ENCODE results near the gene TAS1R1. TPM values are rescaled to one million over a fixed set of nuclear protein-coding genes. Genes with fewer than 3 reads are reported as not detected.

Gene TAS1R1
- total RNA-seq, 2 experiments from 2014 or later = not detected

GRCh38 chr1:6510493-6510892 is 44.6 kb upstream of the TAS1R1 start:
- no peaks in the 10 kb centered on the region for H3K36me3 Mint-ChIP-seq (ENCODE audit: low read depth)
- intact Hi-C loops (cut with micrococcal nuclease) = no loop called here
- TF ChIP-seq CTCF (IDR thresholded peaks at IDR 0.05) = no peak
- ChIA-PET POLR2A (no interaction called here), CTCF (no interaction called here)
- no peaks in the 10 kb centered on the region for H3K9me3 Mint-ChIP-seq
- H3K27me3 Mint-ChIP-seq = no peaks in the 10 kb centered on the region
- DNase-seq (no peak), ATAC-seq (no peak)
- H3K4me1 Mint-ChIP-seq (ENCODE audit: low read depth) = no peaks in the 10 kb centered on the region
- H3K4me3 Mint-ChIP-seq = no peak overlapping the region
- no peak overlapping the region for H3K27ac Mint-ChIP-seq

- Mint-ChIP-seq H3K27me3 (no peaks in the 10 kb centered on the region), H3K4me3 (no peak overlapping the region), H3K36me3 (ENCODE audit: low read depth) (no peaks in the 10 kb centered on the region), H3K9me3 (no peaks in the 10 kb centered on the region), H3K27ac (no peak overlapping the region), H3K4me1 (ENCODE audit: low read depth) (no peaks in the 10 kb centered on the region)
- no peak for ATAC-seq
- intact Hi-C loops (cut with micrococcal nuclease) = no loop called here
- no peak for DNase-seq
- ChIA-PET CTCF (no interaction called here), POLR2A (no interaction called here)
- TF ChIP-seq CTCF (IDR thresholded peaks at IDR 0.05) = no peak
Measured at GRCh38 chr1:6511056-6511455, 44.1 kb upstream of the TAS1R1 start.

- no peak for DNase-seq
- no peaks in the 10 kb centered on the region for H3K9me3 Mint-ChIP-seq
- CTCF ChIA-PET = no interaction called here
Measured at GRCh38 chr1:6511561-6512244, 43.4 kb upstream of the TAS1R1 start.

GRCh38 chr1:6512245-6512907 is 42.7 kb upstream of the TAS1R1 start:
- no peaks in the 10 kb centered on the region for H3K9me3 Mint-ChIP-seq
- TF ChIP-seq CTCF (IDR thresholded peaks at IDR 0.05) = no peak
- DNase-seq (no peak), ATAC-seq (no peak)
- POLR2A ChIA-PET = interaction anchor here (1.4 to 1.7 kb wide), 2 partner anchors 9 to 10 kb away, joined by 3 to 6 read pairs; no protein-coding TSS in a partner anchor
- no peak overlapping the region for H3K4me3 Mint-ChIP-seq
- no peaks in the 10 kb centered on the region for H3K36me3 Mint-ChIP-seq (ENCODE audit: low read depth)
- no peaks in the 10 kb centered on the region for H3K27me3 Mint-ChIP-seq
- no peaks in the 10 kb centered on the region for H3K4me1 Mint-ChIP-seq (ENCODE audit: low read depth)
- CTCF ChIA-PET = no interaction called here
- intact Hi-C loops (cut with micrococcal nuclease) = no loop called here
- no peak overlapping the region for H3K27ac Mint-ChIP-seq

More at GRCh38 chr1:6511561-6512244, 43.4 kb upstream of the TAS1R1 start:
- Mint-ChIP-seq H3K4me1 (ENCODE audit: low read depth) (no peaks in the 10 kb centered on the region), H3K36me3 (ENCODE audit: low read depth) (no peaks in the 10 kb centered on the region), H3K27me3 (no peaks in the 10 kb centered on the region), H3K4me3 (no peak overlapping the region), H3K27ac (no peak overlapping the region)
- POLR2A ChIA-PET = interaction anchor here (1.7 kb wide), 1 partner anchor 11 kb away, joined by 6 read pairs; no protein-coding TSS in a partner anchor
- no peak for ATAC-seq
- intact Hi-C loops (cut with micrococcal nuclease) = no loop called here
- TF ChIP-seq CTCF (IDR thresholded peaks at IDR 0.05) = no peak

- Mint-ChIP-seq H3K27ac (no peak overlapping the region), H3K9me3 (no peaks in the 10 kb centered on the region), H3K36me3 (ENCODE audit: low read depth) (no peaks in the 10 kb centered on the region), H3K27me3 (no peaks in the 10 kb centered on the region), H3K4me1 (ENCODE audit: low read depth) (no peaks in the 10 kb centered on the region), H3K4me3 (no peak overlapping the region)
- no peak for TF ChIP-seq CTCF (IDR thresholded peaks at IDR 0.05)
- POLR2A ChIA-PET = interaction anchor here (1.4 to 1.7 kb wide), 2 partner anchors 10 kb away, joined by 3 to 6 read pairs; no protein-coding TSS in a partner anchor
- CTCF ChIA-PET = no interaction called here
- intact Hi-C loops (cut with micrococcal nuclease) = no loop called here
- ATAC-seq (no peak), DNase-seq (no peak)
Measured at GRCh38 chr1:6512908-6513280, 42.2 kb upstream of the TAS1R1 start.

All from activated CD8-positive, alpha-beta T cell treated with anti-CD3 and anti-CD28 coated beads for 36 hours (primary cell).